CD4-positive, CD25-positive, alpha-beta regulatory T cell (primary cell): ENCODE results near the gene CDK6. TPM values are rescaled to one million over a fixed set of nuclear protein-coding genes. Genes with fewer than 3 reads are reported as not detected.

ENCODE experiments used
- ATAC-seq, 2 donors: fragments of 150-1000 bp; cut with Tn5 transposase; one replicate each; pipeline ENCODE4 v1.10.0; 2021; ENCODE audit warnings: low read depth in 2 of 2, moderate number of reproducible peaks in 2 of 2, moderate library complexity in 1 of 2
- DNase-seq, 3 donors: peaks; one replicate each; pipeline versions ENCODE4 v3.0.0 to v3.0.0-alpha.2; 2012 to 2022; ENCODE audit warnings: mixed read lengths in 1 of 3
- H3K27ac ChIP-seq: one replicate; pipeline ENCODE4 v1.7.0; 2013; ENCODE audit warnings: mild to moderate bottlenecking, low read length; ENCODE audit not compliant: insufficient read depth, poor library complexity, severe bottlenecking
- H3K27me3 ChIP-seq: one replicate; pipeline ENCODE4 v1.7.0; 2013; ENCODE audit warnings: low read length; ENCODE audit not compliant: control insufficient read depth, insufficient read depth
- H3K36me3 ChIP-seq: one replicate; pipeline ENCODE4 v1.7.0; 2013; ENCODE audit warnings: mild to moderate bottlenecking, low read length, moderate library complexity; ENCODE audit not compliant: control insufficient read depth, insufficient read depth
- H3K4me1 ChIP-seq: 2 replicates; pipeline ENCODE4 v1.7.0; 2013; ENCODE audit warnings: mild to moderate bottlenecking, low read length; ENCODE audit not compliant: insufficient read depth, control insufficient read depth, poor library complexity, severe bottlenecking
- H3K4me3 ChIP-seq: one replicate; pipeline ENCODE4 v1.7.0; 2013; ENCODE audit warnings: low read depth, mild to moderate bottlenecking, low read length, moderate library complexity
- H3K9me3 ChIP-seq, 2 experiments: 1 replicate in 1 of 2; 2 replicates in 1 of 2; pipeline ENCODE4 v1.7.0; 2013; ENCODE audit warnings: low read length in 2 of 2, mild to moderate bottlenecking in 1 of 2, moderate library complexity in 1 of 2; ENCODE audit not compliant: control insufficient read depth in 2 of 2
- H3K27ac Mint-ChIP-seq, 3 donors: one replicate each; pipeline ENCODE4 v1.8.0; 2020 to 2022; ENCODE audit warnings: mild to moderate bottlenecking in 3 of 3, mixed read lengths in 3 of 3, moderate library complexity in 2 of 3
- H3K27me3 Mint-ChIP-seq: one replicate; pipeline ENCODE4 v1.8.0; 2022; ENCODE audit warnings: mild to moderate bottlenecking, mixed read lengths
- H3K36me3 Mint-ChIP-seq: one replicate; pipeline ENCODE4 v1.8.0; 2020; ENCODE audit warnings: mixed read lengths
- H3K4me1 Mint-ChIP-seq, 4 donors: one replicate each; pipeline ENCODE4 v1.8.0; 2020 to 2022; ENCODE audit warnings: mixed read lengths in 4 of 4, mild to moderate bottlenecking in 1 of 4
- H3K4me3 Mint-ChIP-seq, 4 donors: one replicate each; pipeline ENCODE4 v1.8.0; 2020 to 2022; ENCODE audit warnings: mild to moderate bottlenecking in 4 of 4, mixed read lengths in 4 of 4, moderate library complexity in 3 of 4
- H3K9me3 Mint-ChIP-seq, 7 donors: one replicate each; pipeline ENCODE4 v1.8.0; 2020 to 2022; ENCODE audit warnings: mixed read lengths in 7 of 7, mild to moderate bottlenecking in 3 of 7, moderate library complexity in 2 of 7
- polyA plus RNA-seq, 4 donors: library from polyadenylated mRNA; unstranded; fragments of 300-500 nt; fragmentation: Illumina TruSeq; gene quantifications; one replicate each; pipeline ENCODE4 v1.2.3, GENCODE V29; 2021
- total RNA-seq: library from RNA; stranded (reverse); gene quantifications from one replicate; pipeline ENCODE4 v1.2.3, GENCODE V29; 2022

The CDK6 gene
- total and polyA plus RNA-seq, 5 donors from 2014 or later, result 5.5 to 32.6 (median 9.1) TPM

GRCh38 chr7:92595281-92595680, 241.1 kb downstream of the CDK6 start:
- H3K9me3 Mint-ChIP-seq, result no peaks in the 10 kb centered on the region

GRCh38 chr7:92594746-92595145, 241.6 kb downstream of the CDK6 start:
- Histone ChIP-seq H3K4me3 (no peak overlapping the region), H3K4me1 (peaks cover 6% of the 10 kb centered on the region), H3K9me3 (no peaks in the 10 kb centered on the region), H3K36me3 (no peaks in the 10 kb centered on the region), H3K27ac (no peak overlapping the region), H3K27me3 (peaks cover 4% of the 10 kb centered on the region)
- H3K27me3 Mint-ChIP-seq, result peaks cover 31% of the 10 kb centered on the region
- peaks cover 0 to 11% (median 6%) of the 10 kb centered on the region in 4 donors for H3K4me1 Mint-ChIP-seq
- H3K9me3 Mint-ChIP-seq, result no peaks in the 10 kb centered on the region
- no peak overlapping the region for H3K27ac Mint-ChIP-seq
- no peak overlapping the region for H3K4me3 Mint-ChIP-seq
- no peak for DNase-seq
- ATAC-seq, result no peak
- H3K36me3 Mint-ChIP-seq, result no peaks in the 10 kb centered on the region

More at GRCh38 chr7:92595281-92595680, 241.1 kb downstream of the CDK6 start:
- peaks cover 0 to 9% (median 6%) of the 10 kb centered on the region in 4 donors for H3K4me1 Mint-ChIP-seq
- H3K27me3 ChIP-seq, result peaks cover 5% of the 10 kb centered on the region
- no peak for ATAC-seq
- no peak for DNase-seq
- peaks cover 5% of the 10 kb centered on the region for H3K4me1 ChIP-seq
- H3K36me3 Mint-ChIP-seq, result no peaks in the 10 kb centered on the region
- H3K4me3 Mint-ChIP-seq, result no peak overlapping the region
- no peak overlapping the region for H3K4me3 ChIP-seq
- peaks cover 28% of the 10 kb centered on the region for H3K27me3 Mint-ChIP-seq
- H3K9me3 ChIP-seq, result no peaks in the 10 kb centered on the region
- H3K36me3 ChIP-seq, result no peaks in the 10 kb centered on the region
- H3K27ac ChIP-seq, result no peak overlapping the region
- no peak overlapping the region for H3K27ac Mint-ChIP-seq

- peaks cover 35% of the 10 kb centered on the region for H3K27me3 Mint-ChIP-seq
- peaks cover 23 to 49% (median 35%) of the 10 kb centered on the region in 4 donors for H3K4me1 Mint-ChIP-seq
- H3K9me3 ChIP-seq, result no peaks in the 10 kb centered on the region
- no peaks in the 10 kb centered on the region for H3K36me3 ChIP-seq
- H3K27ac ChIP-seq, result no peak overlapping the region
- DNase-seq (no peak), ATAC-seq (no peak)
- H3K4me3 ChIP-seq, result peak overlapping the region; percentile 33
- peak overlapping the region in 1 of 3 donors; percentile 89 for H3K27ac Mint-ChIP-seq
- H3K9me3 Mint-ChIP-seq, result no peaks in the 10 kb centered on the region
- H3K36me3 Mint-ChIP-seq, result peaks cover 4% of the 10 kb centered on the region
- peaks cover 32% of the 10 kb centered on the region for H3K4me1 ChIP-seq
- H3K27me3 ChIP-seq, result no peaks in the 10 kb centered on the region
- peak overlapping the region; percentile 89 to 99 (median 94) for H3K4me3 Mint-ChIP-seq
Observed at GRCh38 chr7:92590711-92591310, 245.6 kb downstream of the CDK6 start.

GRCh38 chr7:92589056-92589455, 247.3 kb downstream of the CDK6 start:
- Histone ChIP-seq H3K27me3 (no peaks in the 10 kb centered on the region), H3K27ac (peak overlapping the region; percentile 88), H3K9me3 (no peaks in the 10 kb centered on the region), H3K36me3 (peaks cover 2% of the 10 kb centered on the region), H3K4me1 (peaks cover 43% of the 10 kb centered on the region), H3K4me3 (peak overlapping the region; percentile 94)
- H3K27me3 Mint-ChIP-seq, result peaks cover 30% of the 10 kb centered on the region
- peak overlapping the region; percentile 89 to 97 (median 96) for H3K27ac Mint-ChIP-seq
- H3K9me3 Mint-ChIP-seq, result peaks cover 0 to 8% (median 0%) of the 10 kb centered on the region in 7 donors
- H3K4me1 Mint-ChIP-seq, result peaks cover 35 to 63% (median 47%) of the 10 kb centered on the region in 4 donors
- DNase-seq (no peak), ATAC-seq (no peak)
- H3K36me3 Mint-ChIP-seq, result peaks cover 4% of the 10 kb centered on the region
- peak overlapping the region; percentile 86 to 99 (median 94) for H3K4me3 Mint-ChIP-seq

- peak overlapping the region; percentile 88 for H3K27ac ChIP-seq
- H3K27me3 ChIP-seq, result no peaks in the 10 kb centered on the region
- Mint-ChIP-seq H3K9me3 (peaks cover 0 to 8% (median 0%) of the 10 kb centered on the region in 7 donors), H3K36me3 (peaks cover 4% of the 10 kb centered on the region), H3K4me1 (peaks cover 37 to 65% (median 48%) of the 10 kb centered on the region in 4 donors), H3K4me3 (peak overlapping the region; percentile 86 to 99 (median 94)), H3K27ac (peak overlapping the region in 2 of 3 donors; percentile 89 to 96), H3K27me3 (peaks cover 28% of the 10 kb centered on the region)
- H3K4me3 ChIP-seq, result peak overlapping the region; percentile 94
- no peaks in the 10 kb centered on the region for H3K9me3 ChIP-seq
- peaks cover 43% of the 10 kb centered on the region for H3K4me1 ChIP-seq
- no peak for DNase-seq
- peaks cover 2% of the 10 kb centered on the region for H3K36me3 ChIP-seq
- ATAC-seq, result no peak
Observed at GRCh38 chr7:92588561-92588960, 247.8 kb downstream of the CDK6 start.

- no peak for DNase-seq
- H3K9me3 ChIP-seq, result no peaks in the 10 kb centered on the region
- peak overlapping the region in 2 of 3 donors; percentile 66 to 84 for H3K27ac Mint-ChIP-seq
- peaks cover 43% of the 10 kb centered on the region for H3K4me1 ChIP-seq
- H3K36me3 ChIP-seq, result peaks cover 2% of the 10 kb centered on the region
- H3K4me3 ChIP-seq, result peak overlapping the region; percentile 13
- H3K27ac ChIP-seq, result no peak overlapping the region
- peak overlapping the region; percentile 34 to 86 (median 68) for H3K4me3 Mint-ChIP-seq
- no peaks in the 10 kb centered on the region for H3K27me3 ChIP-seq
- peaks cover 12% of the 10 kb centered on the region for H3K36me3 Mint-ChIP-seq
- H3K27me3 Mint-ChIP-seq, result peaks cover 21% of the 10 kb centered on the region
- ATAC-seq, result no peak
- H3K9me3 Mint-ChIP-seq, result peaks cover 0 to 8% (median 0%) of the 10 kb centered on the region in 7 donors
- peaks cover 47 to 77% (median 59%) of the 10 kb centered on the region in 4 donors for H3K4me1 Mint-ChIP-seq
Observed at GRCh38 chr7:92586841-92587240, 249.5 kb downstream of the CDK6 start.

- Histone ChIP-seq H3K4me1 (peaks cover 43% of the 10 kb centered on the region), H3K36me3 (peaks cover 2% of the 10 kb centered on the region), H3K9me3 (no peaks in the 10 kb centered on the region), H3K27ac (no peak overlapping the region), H3K4me3 (no peak overlapping the region), H3K27me3 (no peaks in the 10 kb centered on the region)
- peaks cover 0 to 8% (median 0%) of the 10 kb centered on the region in 7 donors for H3K9me3 Mint-ChIP-seq
- ATAC-seq (no peak), DNase-seq (no peak)
- peaks cover 47 to 77% (median 57%) of the 10 kb centered on the region in 4 donors for H3K4me1 Mint-ChIP-seq
- peak overlapping the region in 1 of 3 donors; percentile 44 for H3K27ac Mint-ChIP-seq
- H3K27me3 Mint-ChIP-seq, result peaks cover 16% of the 10 kb centered on the region
- H3K4me3 Mint-ChIP-seq, result peak overlapping the region; percentile 10 to 86 (median 57)
- H3K36me3 Mint-ChIP-seq, result peaks cover 12% of the 10 kb centered on the region
Observed at GRCh38 chr7:92586403-92586802, 250.0 kb downstream of the CDK6 start.
